Neural progenitor cell (in vitro differentiated cells): Measurements from ENCODE around the gene TRIM32.

Experiments used
- CTCF ChIP-seq: fragments of 200-600 bp; sonication (generic); IDR thresholded peaks from 2 replicates; pipeline ENCODE4 v1.5.1; 2017; ENCODE audit warnings: antibody characterized with exemption, mild to moderate bottlenecking
- EZH2 ChIP-seq: fragments of 200-600 bp; sonication (generic); IDR thresholded peaks from 2 replicates; pipeline ENCODE4 v1.6.1; 2017; ENCODE audit warnings: antibody characterized with exemption, mild to moderate bottlenecking, moderate library complexity
- EZH2phosphoT487 ChIP-seq: fragments of 200-600 bp; sonication (generic); IDR thresholded peaks from 2 replicates; pipeline ENCODE4 v1.6.1; 2017; ENCODE audit warnings: antibody characterized with exemption

GRCh38 chr9:116687754-116688135 lies 640 bp downstream of the TRIM32 start:
- no peak for TF ChIP-seq EZH2
- no peak for TF ChIP-seq CTCF
- TF ChIP-seq EZH2phosphoT487, result no peak
